ENCODE results near the gene HOXA13.

HOXA13 gene

DNA sequence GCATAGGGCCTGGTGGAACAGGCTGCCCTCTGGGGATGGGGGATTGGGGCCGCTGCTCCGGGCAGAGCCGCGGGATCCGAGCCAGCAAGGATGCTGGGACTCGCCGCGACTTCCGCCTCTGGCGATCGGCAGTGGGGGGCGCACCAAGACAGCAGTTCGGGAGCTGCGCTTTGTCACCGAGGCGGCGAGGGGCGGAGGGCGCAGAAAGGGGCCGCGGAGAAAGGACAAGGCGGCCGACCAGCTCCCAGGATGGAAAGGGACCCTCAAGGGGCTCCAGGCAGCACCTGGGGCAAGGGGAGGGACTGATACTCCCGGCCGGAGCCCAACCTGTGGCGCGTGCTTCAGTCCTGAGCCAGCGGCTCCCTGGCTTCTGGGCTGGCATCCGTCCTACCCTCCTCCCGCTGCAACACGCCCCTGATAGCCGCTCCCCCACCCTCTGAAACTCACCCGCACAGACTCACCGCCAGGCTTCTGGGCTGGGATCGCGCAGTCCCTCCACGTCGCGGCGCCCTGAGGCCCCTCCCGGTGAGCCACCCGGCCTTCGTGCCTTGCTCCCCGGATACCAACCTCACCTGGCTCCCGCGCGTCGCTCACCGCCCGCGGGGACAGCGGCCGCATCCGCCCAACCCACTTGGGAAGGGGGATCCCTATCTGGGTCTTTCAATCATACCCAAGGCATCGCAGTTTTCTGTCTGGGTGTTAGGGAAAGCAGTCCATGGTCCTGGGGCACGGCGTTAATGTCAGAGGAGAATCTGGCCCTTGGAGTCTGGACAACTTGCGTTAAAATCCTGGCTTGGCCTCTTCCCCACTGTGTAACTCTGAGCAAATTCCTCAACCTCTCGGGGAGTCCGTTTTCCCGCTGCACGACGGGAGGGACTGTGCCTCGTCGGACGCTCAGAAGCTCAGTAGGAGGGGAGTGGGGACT, 35.8 kb upstream of the HOXA13 start:
- no peak for DNase-seq

DNA sequence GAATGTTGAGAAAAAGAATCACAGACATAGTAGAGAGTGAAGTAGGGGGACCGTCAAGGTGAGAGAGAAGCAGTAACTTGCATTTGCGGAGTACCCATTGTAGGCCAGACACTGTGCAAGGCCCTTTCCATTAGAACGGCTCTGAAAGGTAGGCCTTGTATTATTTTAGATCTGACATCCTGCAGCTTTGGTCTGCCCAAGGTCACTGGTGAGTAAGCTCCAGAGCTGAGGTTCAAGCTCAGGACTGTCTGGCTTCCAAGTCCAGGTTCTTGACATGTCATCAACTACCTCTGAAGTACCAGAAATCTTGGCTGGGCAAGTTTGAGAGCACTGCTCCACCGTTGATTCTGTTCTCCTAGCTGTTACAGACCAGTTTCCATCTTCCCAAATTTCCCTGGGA, 29.6 kb upstream of the HOXA13 start:
- no peak for DNase-seq

DNA sequence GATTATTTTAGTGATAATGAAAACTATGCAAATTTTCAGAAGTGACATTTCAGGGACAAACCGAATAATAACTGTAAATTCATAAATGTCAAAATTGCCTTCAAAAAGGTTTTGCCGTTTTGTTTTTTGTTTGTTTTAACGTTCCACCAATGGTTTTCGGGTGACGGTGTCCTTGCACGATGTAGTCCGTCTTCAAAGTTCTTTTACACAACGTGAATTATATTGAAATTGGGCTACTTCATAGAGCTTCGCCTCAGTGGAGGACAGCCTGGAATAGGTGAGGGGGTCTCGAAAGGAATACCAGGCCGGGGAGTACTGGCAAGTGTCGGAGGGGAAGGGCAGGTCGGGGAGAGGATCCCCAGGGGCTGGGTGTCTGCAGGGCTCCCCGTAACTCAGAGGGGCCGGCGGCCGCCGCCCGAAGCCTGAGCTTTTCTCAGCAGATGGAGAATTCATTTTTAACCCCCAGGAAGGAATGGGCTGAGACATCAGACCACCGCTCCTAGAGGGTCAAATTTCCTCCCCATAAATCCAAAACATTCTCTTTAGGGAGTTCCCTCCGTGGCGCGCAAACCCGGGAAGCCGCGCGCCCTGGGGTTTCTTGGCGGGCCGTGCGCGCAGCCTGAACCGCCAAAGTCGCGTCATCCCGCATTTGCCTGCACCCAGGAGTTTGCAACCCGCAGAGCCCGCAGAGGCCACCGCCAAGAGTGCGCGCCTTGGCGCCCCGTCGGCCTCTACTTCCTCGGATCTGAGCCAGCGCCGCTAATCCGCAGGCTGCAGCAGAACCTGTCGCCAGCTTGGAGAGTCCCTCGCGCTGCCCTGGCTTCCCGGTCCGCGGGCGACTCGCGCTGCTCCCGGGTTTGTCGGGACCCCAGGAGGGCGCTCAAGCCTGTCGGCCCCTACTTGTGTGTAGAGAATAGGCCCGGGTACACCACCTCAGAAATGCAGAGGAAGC, 25.4 kb upstream of the HOXA13 start:
- no peak for DNase-seq

DNA sequence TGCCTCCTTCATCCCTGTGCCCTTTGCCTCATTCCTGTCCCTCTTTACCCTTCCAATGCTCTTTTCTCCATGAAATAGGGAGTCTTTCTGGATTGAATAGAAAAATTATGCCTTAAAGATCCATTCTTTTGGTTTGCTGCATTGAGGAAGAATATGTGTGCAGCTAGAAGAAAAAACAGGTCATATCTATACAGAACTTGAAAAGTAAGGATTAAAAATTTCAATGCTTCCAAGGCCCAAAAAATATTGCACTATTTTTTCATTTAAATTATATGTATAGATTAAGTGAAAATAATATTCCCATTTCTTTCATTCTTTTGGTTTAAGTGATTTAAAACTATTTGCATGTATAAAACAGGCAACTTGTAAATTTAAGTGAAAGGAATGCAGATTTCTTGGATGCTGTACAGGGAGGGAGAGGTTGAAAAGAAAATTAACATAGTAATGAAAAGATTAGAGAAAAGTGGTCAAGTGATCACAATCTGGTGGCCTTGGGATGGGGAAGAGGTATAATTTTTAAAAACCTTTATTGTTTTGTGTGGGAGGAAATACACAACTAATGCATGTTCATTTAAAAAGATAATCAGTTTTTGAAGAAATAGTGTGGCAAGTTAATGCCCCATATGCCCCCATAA, 24.2 kb upstream of the HOXA13 start:
- DNase-seq: no peak

DNA sequence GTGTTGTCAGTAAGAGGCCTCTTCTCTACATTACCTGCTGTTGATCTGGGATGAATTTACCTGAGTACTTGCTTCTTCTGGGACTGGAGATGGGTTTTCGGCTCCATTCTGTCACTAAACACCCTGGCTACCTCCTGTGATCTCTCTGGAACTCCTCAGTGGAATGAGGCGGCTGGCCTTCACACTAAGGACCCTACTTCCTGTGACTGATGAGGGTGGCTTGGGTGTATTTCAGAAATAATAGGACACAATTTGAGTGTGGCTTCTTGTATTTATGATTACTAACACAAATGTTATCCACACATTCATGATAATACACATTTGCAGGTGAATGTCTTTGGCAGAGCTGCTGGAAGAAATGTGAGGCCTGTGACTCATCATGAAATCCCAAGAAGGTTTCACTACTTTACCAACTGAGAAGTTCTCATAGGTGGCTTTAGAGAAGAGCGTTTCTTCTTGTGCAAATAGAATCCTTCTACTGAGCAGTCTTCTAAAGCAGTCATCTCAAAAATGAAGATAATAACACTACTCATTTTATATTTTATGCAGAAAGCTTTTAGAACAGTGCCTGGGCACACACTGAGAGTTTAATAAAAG, 21.4 kb upstream of the HOXA13 start:
- no peak for DNase-seq

DNA sequence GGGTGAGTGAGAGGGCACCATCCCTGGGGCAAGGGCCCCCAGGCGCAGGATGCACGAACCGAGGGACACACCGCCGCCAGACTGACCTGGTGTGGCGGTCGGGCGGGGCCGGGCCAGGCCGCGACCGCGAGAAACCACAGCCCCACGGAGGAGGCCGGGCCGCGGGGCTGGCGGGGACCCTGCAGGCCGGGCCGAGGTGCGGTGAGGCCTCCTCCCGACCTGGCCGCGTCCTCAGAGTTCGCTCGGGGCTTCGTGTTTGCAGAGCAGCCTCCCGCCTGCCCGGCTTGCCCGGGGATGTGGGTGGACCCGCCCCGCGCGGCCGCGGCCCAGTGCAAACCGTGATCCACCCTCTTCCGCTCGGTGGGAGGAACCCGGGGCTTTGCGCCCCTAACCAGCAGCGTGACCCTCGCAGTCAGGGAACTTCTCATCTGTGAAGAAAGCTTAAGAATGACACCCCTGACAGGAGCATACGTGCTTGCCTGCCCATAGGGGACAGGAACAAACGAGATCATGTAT, 20.6 kb upstream of the HOXA13 start:
- no peak for DNase-seq

DNA sequence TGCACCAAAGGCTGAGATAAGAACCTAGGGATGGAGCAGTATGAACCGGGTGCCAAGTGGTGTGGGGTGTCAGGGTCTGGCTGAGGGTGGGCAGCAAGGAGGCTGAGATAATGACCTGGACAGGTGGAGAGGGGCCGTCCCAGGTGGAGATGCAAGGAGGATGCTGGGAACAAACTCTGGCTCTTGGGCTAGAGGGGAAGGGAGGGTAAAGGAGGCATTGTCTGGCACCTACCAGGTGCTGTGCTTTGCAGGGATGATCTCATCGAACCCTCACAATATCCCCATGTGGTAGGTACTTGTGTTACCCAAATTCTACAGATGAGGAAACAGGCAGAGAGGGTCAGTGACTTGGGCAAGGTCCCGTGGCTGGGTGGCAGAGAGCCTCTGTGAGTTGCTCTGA, 19.9 kb upstream of the HOXA13 start:
- no peak for DNase-seq

DNA sequence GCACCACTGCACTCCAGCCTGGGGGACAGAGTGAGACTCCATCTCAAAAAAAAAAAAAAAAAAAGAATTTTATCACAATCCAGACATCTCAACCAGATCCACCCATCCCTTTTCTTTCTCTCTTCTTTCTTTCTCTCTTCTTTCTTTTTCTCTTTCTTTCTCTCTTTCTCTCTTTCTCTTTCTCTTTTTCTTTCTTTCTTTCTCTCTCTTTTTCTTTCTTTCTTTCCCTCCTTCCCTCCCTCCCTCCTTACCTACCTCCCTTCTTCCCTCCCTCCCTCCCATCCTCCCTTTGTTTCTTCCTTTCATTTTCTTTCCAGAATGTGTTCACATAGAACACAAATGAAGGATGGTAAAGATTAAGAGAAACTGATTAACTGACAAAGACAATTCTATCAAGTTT, 18.1 kb upstream of the HOXA13 start:
- DNase-seq: no peak

DNA sequence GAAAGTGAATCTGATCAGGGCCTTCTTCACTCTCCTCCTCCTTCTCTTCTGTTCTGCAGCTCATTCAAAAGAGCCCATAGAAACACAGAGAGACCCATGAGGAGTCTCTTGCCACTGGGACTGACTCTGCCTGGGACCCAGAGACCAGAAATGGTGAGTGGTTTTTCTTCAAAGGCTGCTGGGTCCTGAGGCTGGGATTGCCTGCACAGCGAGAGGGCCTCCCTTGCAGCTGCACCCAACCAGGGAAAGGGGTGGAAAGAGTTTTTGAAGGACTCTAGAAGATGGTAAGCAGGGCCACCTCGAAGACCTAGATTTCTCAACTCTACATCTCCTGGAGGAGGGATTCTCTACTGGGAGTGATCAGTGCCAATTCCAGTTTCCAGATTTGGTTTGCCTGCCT, 15.5 kb upstream of the HOXA13 start:
- DNase-seq: no peak

DNA sequence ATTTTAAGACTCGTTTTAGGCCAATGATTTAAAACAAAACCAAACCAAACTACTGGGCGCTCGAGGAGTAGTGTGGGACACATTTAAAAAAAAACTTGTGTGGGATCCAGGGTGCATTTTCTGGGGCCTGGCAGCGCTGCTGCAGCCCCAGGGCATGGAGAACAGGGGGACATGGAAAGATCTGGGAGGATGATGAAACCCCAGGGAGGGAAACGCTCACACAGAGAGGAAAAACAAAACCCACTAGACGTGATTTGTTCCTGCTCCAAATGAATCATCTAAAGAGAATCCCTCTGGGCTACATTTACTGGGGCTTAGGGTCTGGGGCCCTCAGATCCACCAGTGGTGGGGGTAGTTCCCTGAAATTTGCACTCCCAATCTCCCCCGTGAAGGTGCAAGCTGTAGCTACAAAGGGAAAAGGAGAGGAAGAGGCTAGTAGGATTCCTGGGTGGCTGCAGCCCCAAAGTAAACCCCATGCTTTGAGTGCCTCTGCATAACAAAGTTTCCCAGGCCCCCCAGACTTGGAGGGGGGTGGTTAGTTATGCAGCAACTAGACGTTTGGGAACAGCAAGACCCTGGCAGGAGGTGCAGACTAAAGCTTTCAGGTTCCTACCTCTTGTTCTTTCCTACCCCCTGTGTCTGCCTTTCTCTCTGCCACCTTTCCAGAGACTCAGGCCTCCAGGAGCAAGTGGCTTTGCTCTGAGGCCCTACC, 14.5 kb upstream of the HOXA13 start:
- DNase-seq: no peak

DNA sequence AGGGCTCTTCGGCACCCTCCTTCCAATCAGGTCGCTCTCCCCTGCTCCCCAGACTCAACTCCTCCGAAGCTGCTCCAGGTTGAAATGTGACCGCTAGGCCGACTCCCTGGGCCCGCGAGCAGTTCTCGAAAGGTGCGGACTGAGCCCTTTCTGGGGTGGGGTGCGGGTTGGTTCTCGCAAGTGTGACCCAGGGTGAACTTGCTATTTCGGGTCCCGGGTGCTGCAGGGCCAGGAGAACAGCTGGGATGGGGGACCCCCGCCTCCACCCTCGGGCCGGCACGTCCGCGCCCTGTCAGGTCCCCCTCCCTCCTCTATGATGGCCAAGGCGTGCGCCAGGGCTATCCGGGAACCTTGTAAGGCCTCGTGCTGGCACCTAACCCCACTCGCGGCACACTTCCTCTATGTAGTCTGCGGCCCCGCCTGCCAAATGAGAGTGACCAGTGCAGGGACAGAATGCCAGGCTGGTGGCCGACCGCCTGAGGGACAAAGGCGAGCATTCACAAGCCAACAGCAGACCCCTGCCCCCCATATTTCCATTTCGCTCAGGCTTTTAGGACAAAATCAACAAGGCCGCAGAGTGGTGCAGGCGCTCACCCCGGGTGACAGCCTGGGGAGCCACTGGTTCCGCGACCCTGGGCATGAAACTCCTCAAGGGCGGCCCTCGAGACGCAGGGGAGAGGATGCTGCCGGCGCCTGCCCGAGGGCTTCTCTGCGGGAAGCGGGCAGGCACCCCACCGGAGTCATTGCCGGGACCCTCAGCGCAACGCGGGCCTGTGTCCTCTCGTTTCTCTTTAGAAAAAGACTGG, 13.7 kb upstream of the HOXA13 start:
- no peak for DNase-seq

DNA sequence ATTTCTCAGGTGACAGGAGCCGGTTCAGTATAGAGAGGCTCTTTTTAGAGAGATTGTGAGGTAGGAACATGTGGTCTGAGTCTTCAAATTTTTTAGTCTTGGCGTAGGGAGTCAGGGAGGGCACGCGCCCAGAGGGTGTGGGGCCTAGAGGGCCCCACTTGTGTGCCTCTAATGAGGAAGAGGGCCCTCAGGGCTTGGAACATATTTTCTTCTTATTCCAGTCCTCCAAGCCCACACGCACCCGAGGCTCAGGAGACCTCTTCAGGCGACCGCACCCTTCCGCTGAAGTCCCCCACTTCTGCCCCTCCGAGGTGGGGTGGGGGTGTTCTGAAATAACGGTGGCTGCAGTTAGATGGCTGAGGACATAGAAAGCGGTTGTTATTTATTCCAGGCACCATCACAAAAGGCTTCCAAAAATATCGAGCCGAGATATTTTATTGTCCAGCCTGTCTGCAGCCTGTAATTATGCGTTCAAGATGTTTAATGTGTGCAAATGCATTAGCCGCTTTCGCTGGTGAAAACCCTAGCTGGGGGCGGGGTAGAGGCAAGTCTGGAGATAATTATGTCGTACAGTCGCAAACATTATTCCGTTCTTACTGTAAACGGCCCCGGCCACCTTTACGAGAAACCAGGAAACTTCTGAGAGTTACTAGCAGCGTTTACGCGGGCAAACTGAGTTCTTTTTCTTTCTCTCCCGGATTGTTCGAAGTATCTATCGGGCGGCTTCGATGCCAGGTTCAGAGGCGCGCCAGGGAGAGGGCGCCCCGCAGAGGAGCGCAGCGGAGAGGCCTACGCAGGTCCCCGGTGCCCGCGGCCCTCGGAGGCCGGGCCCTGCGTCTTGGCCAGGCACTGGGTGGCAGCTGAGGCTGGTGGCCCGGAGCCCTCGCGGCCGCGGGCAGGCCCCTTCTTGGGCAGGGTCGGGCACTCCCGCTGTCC, 12.9 kb upstream of the HOXA13 start:
- DNase-seq: no peak

DNA sequence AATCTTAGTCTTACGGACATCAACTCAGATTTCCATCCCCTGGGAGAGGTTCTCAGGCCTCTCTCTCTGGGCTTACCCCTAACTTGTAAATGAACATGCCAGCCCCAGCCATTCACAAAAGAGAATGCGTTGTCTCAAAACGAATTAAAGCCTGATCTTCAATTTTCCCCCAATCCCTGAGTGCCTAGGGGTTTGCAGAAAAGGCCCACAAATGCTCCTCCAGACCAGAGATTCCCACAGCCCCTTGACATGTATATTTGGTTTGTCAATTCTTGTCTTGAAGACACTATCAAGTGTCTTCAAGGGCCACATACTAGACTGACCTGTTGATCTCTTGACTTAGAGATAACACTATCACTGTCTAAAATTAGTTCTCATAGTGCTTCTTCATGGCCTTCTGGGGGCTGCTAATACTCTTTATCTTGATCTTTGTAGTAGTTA, 11.9 kb upstream of the HOXA13 start:
- no peak for DNase-seq

DNA sequence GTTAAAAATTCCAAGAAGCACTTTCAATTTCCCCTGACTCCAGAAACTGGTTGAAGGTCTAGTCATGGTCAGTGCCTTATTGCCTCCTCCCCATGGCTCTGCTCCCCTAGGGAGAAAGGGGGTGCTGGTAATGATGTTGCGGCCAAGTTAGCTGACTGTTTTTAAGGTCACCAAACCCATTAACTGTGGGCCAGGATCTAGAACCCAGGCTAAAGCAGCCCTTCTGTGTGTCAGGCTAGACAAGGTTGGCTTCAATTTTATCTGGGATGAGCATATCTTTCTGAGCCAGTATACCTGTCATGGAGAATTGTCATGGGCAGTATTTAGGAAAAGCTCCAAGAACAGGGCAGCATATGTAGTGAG, 11.2 kb upstream of the HOXA13 start:
- no peak for DNase-seq

DNA sequence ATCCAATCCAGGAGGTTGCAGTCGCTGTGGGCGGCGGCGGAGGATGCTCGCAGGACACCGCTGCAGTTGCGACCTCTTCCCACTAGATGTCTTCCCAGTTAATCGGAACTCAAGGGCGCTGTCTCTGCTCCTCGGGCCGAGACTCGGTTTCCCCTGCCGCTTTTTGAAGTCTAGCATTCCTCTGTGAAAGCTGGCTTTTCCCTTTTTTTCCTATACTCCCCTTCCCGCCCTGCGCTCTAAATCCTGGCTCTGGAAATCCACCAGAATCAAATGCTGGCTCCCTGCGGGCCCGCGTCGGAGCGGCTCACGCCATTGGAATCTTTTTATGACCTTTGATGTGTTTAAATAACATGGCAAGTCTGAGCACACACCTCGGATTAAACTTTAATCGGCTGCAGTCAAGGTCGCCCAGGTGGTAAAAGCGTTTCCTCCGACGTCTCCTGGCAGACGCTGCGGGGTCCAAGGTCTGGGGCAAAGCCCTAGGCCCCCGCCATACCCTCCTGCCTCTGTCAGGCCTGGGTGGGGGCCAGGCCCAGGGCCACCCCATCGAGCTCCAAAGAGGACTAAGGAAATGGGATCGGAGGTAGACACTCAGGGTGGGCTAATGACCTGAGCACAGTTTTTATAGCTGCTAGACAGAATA, 10.7 kb upstream of the HOXA13 start:
- DNase-seq: peak; percentile 63 to 68

DNA sequence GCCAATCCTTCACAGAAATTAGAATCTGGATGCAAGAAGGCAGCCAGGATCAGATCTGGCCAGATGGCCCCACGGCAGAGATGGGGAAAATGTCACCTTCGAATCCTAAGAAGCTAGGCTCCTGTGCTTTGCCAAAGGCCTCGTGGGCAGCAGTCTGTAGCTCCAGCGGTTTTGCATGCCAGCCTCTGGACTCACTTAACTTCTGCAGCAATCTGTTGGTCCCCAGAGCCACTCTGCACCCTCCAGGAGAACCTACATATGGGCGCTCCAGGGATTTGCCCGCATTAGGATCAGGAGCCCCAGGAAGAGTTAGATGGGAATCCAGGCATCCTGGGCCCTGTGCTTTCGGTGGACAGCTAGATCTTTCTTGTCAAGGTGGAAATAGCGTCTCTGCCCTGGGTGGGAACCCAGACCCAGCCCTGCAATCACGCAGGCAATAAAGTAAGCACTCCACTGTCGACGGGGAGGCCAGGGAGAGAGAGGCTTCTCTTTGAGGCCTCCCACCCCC, 10.1 kb upstream of the HOXA13 start:
- DNase-seq: no peak

DNA sequence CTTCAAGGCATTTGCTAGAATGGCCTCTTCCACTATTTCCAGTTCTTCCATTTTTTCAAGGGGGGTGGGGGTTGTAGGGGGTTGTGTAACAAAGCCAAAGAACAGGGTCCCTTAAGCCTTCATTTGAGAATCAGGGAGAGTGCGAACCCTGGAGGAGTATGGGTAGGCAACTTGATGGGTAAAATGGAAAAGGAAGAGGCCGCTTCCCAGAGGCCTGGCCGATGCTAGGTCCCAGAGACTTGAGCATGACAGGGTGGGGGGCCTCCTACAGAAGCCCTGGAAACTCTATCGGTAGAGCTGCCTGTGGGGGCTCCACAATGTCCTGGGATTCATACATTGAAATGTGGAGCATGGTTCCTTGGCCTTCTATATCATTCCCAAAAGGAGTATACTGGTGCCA, 9.1 kb upstream of the HOXA13 start:
- DNase-seq: no peak

DNA sequence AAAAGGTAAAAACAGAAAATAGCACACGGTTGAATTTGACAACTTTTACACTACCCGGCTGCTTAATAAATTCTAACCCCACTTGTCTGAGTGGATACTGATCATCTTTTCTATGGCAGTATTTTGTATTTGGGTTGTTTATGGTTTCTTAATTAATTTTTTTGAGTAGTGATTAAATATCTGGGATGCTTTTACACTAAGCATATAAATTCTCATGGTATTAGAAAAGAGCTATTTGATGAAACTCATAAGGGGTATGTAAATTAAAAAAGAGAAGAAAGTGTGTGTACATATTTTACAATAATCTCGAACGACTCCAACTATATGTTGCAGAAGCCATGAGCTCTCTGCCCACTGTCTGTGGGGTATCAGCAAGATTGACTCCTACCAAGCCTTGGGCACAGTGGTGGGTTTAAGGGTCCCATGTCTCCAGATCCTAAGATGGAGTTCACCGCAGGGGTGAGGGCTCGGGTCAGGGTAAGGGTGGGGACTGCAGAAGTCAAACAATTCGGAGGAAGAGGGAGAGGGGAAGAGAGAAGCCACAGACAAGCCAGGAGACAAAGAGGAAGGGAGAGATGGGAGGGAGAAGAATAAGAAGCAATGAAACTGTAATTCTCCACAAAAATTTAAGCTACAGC, 7.6 kb upstream of the HOXA13 start:
- DNase-seq: no peak

All from SHP77 (cell line).